WTC11 (cell line): ENCODE results near the gene ALKBH2. TPM values are rescaled to one million over a fixed set of nuclear protein-coding genes. Genes with fewer than 3 reads are reported as not detected.

ENCODE experiments used
- ATAC-seq: fragments of 200-7000 bp; cut with Tn5 transposase; 2 replicates; pipeline ENCODE4 v1.10.0; 2021; ENCODE audit warnings: mild to moderate bottlenecking, moderate library complexity
- CTCF ChIA-PET: fragments of 300-600 bp; sonication (Branson Sonifier 250); formaldehyde crosslinking; loops from one replicate; lab custom pipeline; 2021; ENCODE audit warnings: antibody characterized with exemption; lab: Charles Lee
- POLR2A ChIA-PET: fragments of 350-600 bp; sonication (Branson Sonifier 250); formaldehyde crosslinking; loops from one replicate; lab custom pipeline; 2021; ENCODE audit warnings: antibody characterized with exemption; lab: Charles Lee
- DNase-seq: peaks from one replicate; pipeline ENCODE4 v3.0.0; 2021; ENCODE audit warnings: low spot score
- H3K27ac Mint-ChIP-seq: 2 replicates; pipeline ENCODE4 v1.8.0; 2021; ENCODE audit warnings: mixed read lengths
- H3K27me3 Mint-ChIP-seq: 2 replicates; pipeline ENCODE4 v1.8.0; 2021; ENCODE audit warnings: low read depth, mild to moderate bottlenecking, moderate library complexity, mixed read lengths
- H3K36me3 Mint-ChIP-seq: 2 replicates; pipeline ENCODE4 v1.8.0; 2021; ENCODE audit warnings: mixed read lengths
- H3K4me1 Mint-ChIP-seq: 2 replicates; pipeline ENCODE4 v1.8.0; 2022; ENCODE audit warnings: mixed read lengths
- H3K4me3 Mint-ChIP-seq: 2 replicates; pipeline ENCODE4 v1.8.0; 2021; ENCODE audit warnings: mild to moderate bottlenecking, moderate library complexity, mixed read lengths
- H3K9me3 Mint-ChIP-seq: 2 replicates; pipeline ENCODE4 v1.8.0; 2021; ENCODE audit warnings: mixed read lengths
- CREM ChIP-seq: sonication (generic); formaldehyde crosslinking; IDR thresholded peaks from 2 replicates; pipeline ENCODE4 v1.8.1; 2022; ENCODE audit warnings: mild to moderate bottlenecking, missing genetic modification reagents, moderate library complexity
- ESRRA ChIP-seq: sonication (generic); formaldehyde crosslinking; IDR thresholded peaks from 2 replicates; pipeline ENCODE4 v1.8.1; 2022; ENCODE audit warnings: mild to moderate bottlenecking, missing genetic modification reagents, borderline replicate concordance
- FOXJ3 ChIP-seq: sonication (generic); formaldehyde crosslinking; IDR thresholded peaks from 2 replicates; pipeline ENCODE4 v1.9.0; 2021; ENCODE audit warnings: missing genetic modification reagents, mild to moderate bottlenecking, borderline replicate concordance
- GTF2I ChIP-seq: fragments of 250-450 bp; sonication (Bioruptor Pico); conservative IDR thresholded peaks from 2 replicates; pipeline ENCODE4 v1.4.0; 2021; ENCODE audit warnings: mild to moderate bottlenecking
- KAT7 ChIP-seq: sonication (generic); formaldehyde crosslinking; IDR thresholded peaks from 2 replicates; pipeline ENCODE4 v1.8.1; 2023; ENCODE audit warnings: missing genetic modification reagents, mild to moderate bottlenecking, borderline replicate concordance
- NFATC4 ChIP-seq: fragments of 250-450 bp; sonication (Bioruptor Pico); IDR thresholded peaks from 2 replicates; pipeline ENCODE4 v1.9.0; 2021; ENCODE audit warnings: mild to moderate bottlenecking
- NR1H2 ChIP-seq: sonication (generic); formaldehyde crosslinking; IDR thresholded peaks from 2 replicates; pipeline ENCODE4 v1.9.0; 2021; ENCODE audit warnings: mild to moderate bottlenecking, moderate library complexity, missing genetic modification reagents
- PRRX2 ChIP-seq: fragments of 250-450 bp; sonication (Bioruptor Pico); IDR thresholded peaks from 2 replicates; pipeline ENCODE4 v1.8.0; 2021; ENCODE audit warnings: mild to moderate bottlenecking
- RORB ChIP-seq: fragments of 250-450 bp; sonication (Bioruptor Pico); IDR thresholded peaks from 2 replicates; pipeline ENCODE4 v1.9.0; 2021; ENCODE audit warnings: mild to moderate bottlenecking
- SMAD3 ChIP-seq: sonication (generic); formaldehyde crosslinking; IDR thresholded peaks from 2 replicates; pipeline ENCODE4 v1.8.0; 2022; ENCODE audit warnings: missing genetic modification reagents, mild to moderate bottlenecking, borderline replicate concordance
- SOX15 ChIP-seq: fragments of 250-450 bp; sonication (Bioruptor Pico); IDR thresholded peaks from 2 replicates; pipeline ENCODE4 v1.9.0; 2021; ENCODE audit warnings: mild to moderate bottlenecking
- ZNF121 ChIP-seq: sonication (generic); formaldehyde crosslinking; IDR thresholded peaks from 2 replicates; pipeline ENCODE4 v1.8.0; 2023; ENCODE audit warnings: missing genetic modification reagents
- ZNF232 ChIP-seq: sonication (generic); formaldehyde crosslinking; IDR thresholded peaks from 2 replicates; pipeline ENCODE4 v1.8.0; 2022; ENCODE audit warnings: mild to moderate bottlenecking, missing genetic modification reagents
- total RNA-seq: library from RNA; stranded (reverse); gene quantifications from 3 replicates; pipeline ENCODE4 v1.2.3, GENCODE V29; 2021
- TF ChIP-seq, protein P1 (sequence below): sonication (generic); formaldehyde crosslinking; IDR thresholded peaks from 2 replicates; pipeline ENCODE4 v1.8.0; 2022; ENCODE audit warnings: mild to moderate bottlenecking, missing genetic modification reagents
- TF ChIP-seq, protein P2 (sequence below): fragments of 250-450 bp; sonication (Bioruptor Pico); IDR thresholded peaks from 2 replicates; pipeline ENCODE4 v1.9.0; 2021; ENCODE audit warnings: mild to moderate bottlenecking
- TF ChIP-seq, protein P3 (sequence below): sonication (generic); formaldehyde crosslinking; IDR thresholded peaks from 2 replicates; pipeline ENCODE4 v1.8.0; 2022; ENCODE audit warnings: mild to moderate bottlenecking, missing genetic modification reagents
- TF ChIP-seq, protein P4 (sequence below): sonication (generic); formaldehyde crosslinking; IDR thresholded peaks from 2 replicates; pipeline ENCODE4 v1.8.1; 2023; ENCODE audit warnings: mild to moderate bottlenecking, missing genetic modification reagents
- TF ChIP-seq, protein P5 (sequence below): sonication (generic); formaldehyde crosslinking; IDR thresholded peaks from 2 replicates; pipeline ENCODE4 v1.8.0; 2022; ENCODE audit warnings: missing genetic modification reagents
- TF ChIP-seq, protein P6 (sequence below): fragments of 250-450 bp; sonication (Bioruptor Pico); IDR thresholded peaks from 2 replicates; pipeline ENCODE4 v1.9.0; 2021; ENCODE audit warnings: moderate library complexity, mild to moderate bottlenecking, inconsistent platforms, borderline replicate concordance
- TF ChIP-seq, protein P7 (sequence below): fragments of 250-450 bp; sonication (Bioruptor Pico); IDR thresholded peaks from 2 replicates; pipeline ENCODE4 v2.1.2; 2022; ENCODE audit warnings: mild to moderate bottlenecking, moderate library complexity

Gene ALKBH2
- total RNA-seq, 1 experiment from 2014 or later = 15.2 TPM

DNA sequence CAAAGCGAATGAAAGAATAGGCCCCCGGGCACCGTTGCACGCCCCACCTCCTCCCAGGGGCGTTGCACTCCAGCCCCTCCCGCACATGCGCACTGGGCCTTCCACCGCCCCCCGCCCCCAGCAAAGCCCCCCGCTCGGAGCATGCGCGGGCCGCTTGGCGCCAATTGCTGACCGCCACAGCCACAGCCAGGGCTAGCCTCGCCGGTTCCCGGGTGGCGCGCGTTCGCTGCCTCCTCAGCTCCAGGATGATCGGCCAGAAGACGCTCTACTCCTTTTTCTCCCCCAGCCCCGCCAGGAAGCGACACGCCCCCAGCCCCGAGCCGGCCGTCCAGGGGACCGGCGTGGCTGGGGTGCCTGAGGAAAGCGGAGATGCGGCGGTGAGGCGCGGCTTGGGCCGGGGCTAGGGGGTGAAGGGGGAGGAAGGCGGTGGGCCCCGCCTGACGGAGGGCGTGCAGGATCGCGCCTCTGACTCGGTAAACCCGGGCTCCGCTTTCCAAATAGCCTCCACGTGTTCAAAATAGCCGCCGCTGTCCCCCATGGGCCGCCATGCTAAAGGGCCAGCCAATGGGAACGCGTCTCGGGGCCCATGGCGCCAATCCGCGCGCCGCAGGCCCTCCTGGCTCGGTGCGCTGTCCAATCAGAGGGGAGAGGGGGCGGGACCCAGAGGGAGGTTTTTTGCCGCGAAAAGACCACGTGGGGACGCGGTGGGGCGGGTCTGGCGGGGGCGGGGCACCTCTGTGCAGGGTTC, 4.3 kb upstream of the ALKBH2 start, which contains the start of gene UNG (continued):
- TF ChIP-seq, protein P1, sequence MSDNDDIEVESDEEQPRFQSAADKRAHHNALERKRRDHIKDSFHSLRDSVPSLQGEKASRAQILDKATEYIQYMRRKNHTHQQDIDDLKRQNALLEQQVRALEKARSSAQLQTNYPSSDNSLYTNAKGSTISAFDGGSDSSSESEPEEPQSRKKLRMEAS (CRISPR knock-in tag) = peak; percentile 96
- 0 out of 2 replicates have a peak, but pooled peaks have one; percentile 29 for TF ChIP-seq KAT7 (CRISPR knock-in tag)

DNA sequence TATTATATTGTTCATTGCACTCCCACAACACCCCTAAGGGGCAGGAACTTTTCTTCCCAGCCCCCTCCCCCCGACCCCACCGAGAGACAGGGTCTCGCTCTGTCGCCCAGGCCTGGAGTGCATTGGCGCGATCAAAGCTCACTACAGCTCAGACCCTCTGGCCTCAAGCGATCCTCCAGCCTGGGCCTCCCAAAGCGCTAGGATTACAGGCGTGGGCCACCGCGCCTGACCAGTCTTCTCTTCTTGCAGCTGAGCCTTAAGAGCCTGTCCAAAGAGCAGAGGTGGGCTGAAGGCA, 3.8 kb upstream of the ALKBH2 start:
- TF ChIP-seq PRRX2 (no peak), GTF2I (CRISPR knock-in tag) (peak; percentile 49; the same call in 1 of the 2 replicates), NR1H2 (CRISPR knock-in tag) (no peak), ZNF121 (CRISPR knock-in tag) (peak; percentile 74)
- ChIA-PET CTCF (interaction anchor here (0.6 to 1.3 kb wide), 3 partner anchors 15 to 57 kb away, joined by 3 to 9 read pairs (median 3); no protein-coding TSS in a partner anchor), POLR2A (interaction anchor here (0.5 to 0.7 kb wide), 2 partner anchors 18 to 1254 kb away, joined by 3 to 6 read pairs; no protein-coding TSS in a partner anchor)
- Mint-ChIP-seq H3K36me3 (peaks cover 32% of the 10 kb centered on the region), H3K4me1 (peaks cover 21% of the 10 kb centered on the region), H3K27me3 (peaks cover 10% of the 10 kb centered on the region), H3K9me3 (no peaks in the 10 kb centered on the region), H3K27ac (no peak overlapping the region), H3K4me3 (peak overlapping the region; percentile 81)
- DNase-seq = no peak
- ATAC-seq = no peak

DNA sequence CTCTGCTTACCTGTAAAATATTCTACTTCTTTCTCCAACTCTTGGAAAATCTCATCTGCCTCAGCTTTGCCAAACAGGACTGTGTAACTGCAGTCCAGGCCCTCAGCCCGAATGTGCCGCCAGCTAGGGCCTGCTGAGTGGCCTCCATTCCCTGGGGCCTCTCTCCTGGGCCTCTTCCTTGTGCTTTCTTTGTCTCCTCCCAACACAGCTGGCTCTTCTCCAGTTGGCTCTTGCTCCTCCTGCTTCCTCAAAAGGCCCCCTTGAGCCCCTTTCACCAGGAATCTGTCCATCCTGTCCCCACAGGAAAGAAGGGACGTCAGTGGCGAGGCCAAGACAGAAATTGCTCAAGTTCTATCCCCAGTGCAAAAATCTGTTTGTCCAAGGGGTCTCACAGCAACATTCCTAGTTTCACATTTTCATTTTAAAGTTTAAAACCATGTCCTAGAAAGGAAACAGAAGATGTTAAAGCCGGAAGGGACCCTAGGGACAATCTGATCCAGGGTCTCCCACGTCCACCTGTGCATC, 713 bp downstream of the ALKBH2 start:
- POLR2A ChIA-PET = interaction anchor here (0.6 to 1.4 kb wide), 4 partner anchors 10 to 291 kb away, joined by 3 to 4 read pairs (median 3); no protein-coding TSS in a partner anchor
- ATAC-seq (no peak), DNase-seq (no peak)
- peaks cover 12% of the 10 kb centered on the region for H3K27me3 Mint-ChIP-seq
- no peak overlapping the region for H3K27ac Mint-ChIP-seq
- H3K36me3 Mint-ChIP-seq = peaks cover 19% of the 10 kb centered on the region; the same call in 1 of the 2 replicates
- H3K4me1 Mint-ChIP-seq = peaks cover 14% of the 10 kb centered on the region
- TF ChIP-seq, protein P2, sequence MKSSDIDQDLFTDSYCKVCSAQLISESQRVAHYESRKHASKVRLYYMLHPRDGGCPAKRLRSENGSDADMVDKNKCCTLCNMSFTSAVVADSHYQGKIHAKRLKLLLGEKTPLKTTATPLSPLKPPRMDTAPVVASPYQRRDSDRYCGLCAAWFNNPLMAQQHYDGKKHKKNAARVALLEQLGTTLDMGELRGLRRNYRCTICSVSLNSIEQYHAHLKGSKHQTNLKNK (CRISPR knock-in tag) = no peak
- TF ChIP-seq FOXJ3 (no peak), NR1H2 (CRISPR knock-in tag) (no peak), RORB (CRISPR knock-in tag) (no peak), ZNF232 (CRISPR knock-in tag) (no peak), ESRRA (CRISPR knock-in tag) (no peak), NFATC4 (no peak), SOX15 (CRISPR knock-in tag) (no peak), SMAD3 (no peak), CREM (CRISPR knock-in tag) (no peak)
- TF ChIP-seq, protein P3, sequence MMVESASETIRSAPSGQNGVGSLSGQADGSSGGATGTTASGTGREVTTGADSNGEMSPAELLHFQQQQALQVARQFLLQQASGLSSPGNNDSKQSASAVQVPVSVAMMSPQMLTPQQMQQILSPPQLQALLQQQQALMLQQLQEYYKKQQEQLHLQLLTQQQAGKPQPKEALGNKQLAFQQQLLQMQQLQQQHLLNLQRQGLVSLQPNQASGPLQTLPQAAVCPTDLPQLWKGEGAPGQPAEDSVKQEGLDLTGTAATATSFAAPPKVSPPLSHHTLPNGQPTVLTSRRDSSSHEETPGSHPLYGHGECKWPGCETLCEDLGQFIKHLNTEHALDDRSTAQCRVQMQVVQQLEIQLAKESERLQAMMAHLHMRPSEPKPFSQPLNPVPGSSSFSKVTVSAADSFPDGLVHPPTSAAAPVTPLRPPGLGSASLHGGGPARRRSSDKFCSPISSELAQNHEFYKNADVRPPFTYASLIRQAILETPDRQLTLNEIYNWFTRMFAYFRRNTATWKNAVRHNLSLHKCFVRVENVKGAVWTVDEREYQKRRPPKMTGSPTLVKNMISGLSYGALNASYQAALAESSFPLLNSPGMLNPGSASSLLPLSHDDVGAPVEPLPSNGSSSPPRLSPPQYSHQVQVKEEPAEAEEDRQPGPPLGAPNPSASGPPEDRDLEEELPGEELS (CRISPR knock-in tag) = no peak
- TF ChIP-seq, protein P4, sequence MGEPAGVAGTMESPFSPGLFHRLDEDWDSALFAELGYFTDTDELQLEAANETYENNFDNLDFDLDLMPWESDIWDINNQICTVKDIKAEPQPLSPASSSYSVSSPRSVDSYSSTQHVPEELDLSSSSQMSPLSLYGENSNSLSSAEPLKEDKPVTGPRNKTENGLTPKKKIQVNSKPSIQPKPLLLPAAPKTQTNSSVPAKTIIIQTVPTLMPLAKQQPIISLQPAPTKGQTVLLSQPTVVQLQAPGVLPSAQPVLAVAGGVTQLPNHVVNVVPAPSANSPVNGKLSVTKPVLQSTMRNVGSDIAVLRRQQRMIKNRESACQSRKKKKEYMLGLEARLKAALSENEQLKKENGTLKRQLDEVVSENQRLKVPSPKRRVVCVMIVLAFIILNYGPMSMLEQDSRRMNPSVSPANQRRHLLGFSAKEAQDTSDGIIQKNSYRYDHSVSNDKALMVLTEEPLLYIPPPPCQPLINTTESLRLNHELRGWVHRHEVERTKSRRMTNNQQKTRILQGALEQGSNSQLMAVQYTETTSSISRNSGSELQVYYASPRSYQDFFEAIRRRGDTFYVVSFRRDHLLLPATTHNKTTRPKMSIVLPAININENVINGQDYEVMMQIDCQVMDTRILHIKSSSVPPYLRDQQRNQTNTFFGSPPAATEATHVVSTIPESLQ = no peak
- TF ChIP-seq, protein P5, sequence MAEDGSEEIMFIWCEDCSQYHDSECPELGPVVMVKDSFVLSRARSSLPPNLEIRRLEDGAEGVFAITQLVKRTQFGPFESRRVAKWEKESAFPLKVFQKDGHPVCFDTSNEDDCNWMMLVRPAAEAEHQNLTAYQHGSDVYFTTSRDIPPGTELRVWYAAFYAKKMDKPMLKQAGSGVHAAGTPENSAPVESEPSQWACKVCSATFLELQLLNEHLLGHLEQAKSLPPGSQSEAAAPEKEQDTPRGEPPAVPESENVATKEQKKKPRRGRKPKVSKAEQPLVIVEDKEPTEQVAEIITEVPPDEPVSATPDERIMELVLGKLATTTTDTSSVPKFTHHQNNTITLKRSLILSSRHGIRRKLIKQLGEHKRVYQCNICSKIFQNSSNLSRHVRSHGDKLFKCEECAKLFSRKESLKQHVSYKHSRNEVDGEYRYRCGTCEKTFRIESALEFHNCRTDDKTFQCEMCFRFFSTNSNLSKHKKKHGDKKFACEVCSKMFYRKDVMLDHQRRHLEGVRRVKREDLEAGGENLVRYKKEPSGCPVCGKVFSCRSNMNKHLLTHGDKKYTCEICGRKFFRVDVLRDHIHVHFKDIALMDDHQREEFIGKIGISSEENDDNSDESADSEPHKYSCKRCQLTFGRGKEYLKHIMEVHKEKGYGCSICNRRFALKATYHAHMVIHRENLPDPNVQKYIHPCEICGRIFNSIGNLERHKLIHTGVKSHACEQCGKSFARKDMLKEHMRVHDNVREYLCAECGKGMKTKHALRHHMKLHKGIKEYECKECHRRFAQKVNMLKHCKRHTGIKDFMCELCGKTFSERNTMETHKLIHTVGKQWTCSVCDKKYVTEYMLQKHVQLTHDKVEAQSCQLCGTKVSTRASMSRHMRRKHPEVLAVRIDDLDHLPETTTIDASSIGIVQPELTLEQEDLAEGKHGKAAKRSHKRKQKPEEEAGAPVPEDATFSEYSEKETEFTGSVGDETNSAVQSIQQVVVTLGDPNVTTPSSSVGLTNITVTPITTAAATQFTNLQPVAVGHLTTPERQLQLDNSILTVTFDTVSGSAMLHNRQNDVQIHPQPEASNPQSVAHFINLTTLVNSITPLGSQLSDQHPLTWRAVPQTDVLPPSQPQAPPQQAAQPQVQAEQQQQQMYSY (CRISPR knock-in tag) = no peak
- TF ChIP-seq, protein P6, sequence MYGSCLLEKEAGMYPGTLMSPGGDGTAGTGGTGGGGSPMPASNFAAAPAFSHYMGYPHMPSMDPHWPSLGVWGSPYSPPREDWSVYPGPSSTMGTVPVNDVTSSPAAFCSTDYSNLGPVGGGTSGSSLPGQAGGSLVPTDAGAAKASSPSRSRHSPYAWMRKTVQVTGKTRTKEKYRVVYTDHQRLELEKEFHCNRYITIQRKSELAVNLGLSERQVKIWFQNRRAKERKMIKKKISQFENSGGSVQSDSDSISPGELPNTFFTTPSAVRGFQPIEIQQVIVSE (CRISPR knock-in tag) = no peak
- TF ChIP-seq, protein P7, sequence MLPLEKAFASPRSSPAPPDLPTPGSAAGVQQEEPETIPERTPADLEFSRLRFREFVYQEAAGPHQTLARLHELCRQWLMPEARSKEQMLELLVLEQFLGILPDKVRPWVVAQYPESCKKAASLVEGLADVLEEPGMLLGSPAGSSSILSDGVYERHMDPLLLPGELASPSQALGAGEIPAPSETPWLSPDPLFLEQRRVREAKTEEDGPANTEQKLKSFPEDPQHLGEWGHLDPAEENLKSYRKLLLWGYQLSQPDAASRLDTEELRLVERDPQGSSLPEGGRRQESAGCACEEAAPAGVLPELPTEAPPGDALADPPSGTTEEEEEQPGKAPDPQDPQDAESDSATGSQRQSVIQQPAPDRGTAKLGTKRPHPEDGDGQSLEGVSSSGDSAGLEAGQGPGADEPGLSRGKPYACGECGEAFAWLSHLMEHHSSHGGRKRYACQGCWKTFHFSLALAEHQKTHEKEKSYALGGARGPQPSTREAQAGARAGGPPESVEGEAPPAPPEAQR (CRISPR knock-in tag) = no peak
- H3K4me3 Mint-ChIP-seq = peak overlapping the region; percentile 59
- no peaks in the 10 kb centered on the region for H3K9me3 Mint-ChIP-seq
- CTCF ChIA-PET = interaction anchor here (0.7 to 1.2 kb wide), 6 partner anchors 19 to 289 kb away, joined by 3 to 6 read pairs (median 3); partner anchors contain the start of gene USP30
